Right atrium auricular region (tissue), 2 donors: ENCODE measurements around the gene SARS1. TPM values are rescaled to one million over a fixed set of nuclear protein-coding genes. Genes with fewer than 3 reads are reported as not detected.

Source experiments
- DNase-seq: peaks from one replicate; pipeline ENCODE4 v3.0.0-alpha.2; 2019; ENCODE audit warnings: low spot score
- H3K27ac ChIP-seq, 2 donors: fragments of 200-600 bp; sonication (generic); 1 replicate in 1 of 2; 2 replicates in 1 of 2; pipeline ENCODE4 v1.5.1; 2016 to 2019
- H3K27me3 ChIP-seq, 2 donors: fragments of 200-600 bp; sonication (generic); one replicate each; pipeline versions ENCODE4 v1.5.1 to v1.6.0; 2017 to 2019
- H3K36me3 ChIP-seq: fragments of 200-600 bp; sonication (generic); one replicate; pipeline ENCODE4 v1.5.1; 2016
- H3K4me1 ChIP-seq, 2 donors: fragments of 200-600 bp; sonication (generic); one replicate each; pipeline versions ENCODE4 v1.5.1 to v1.6.0; 2017 to 2019
- H3K4me3 ChIP-seq, 2 donors: fragments of 200-600 bp; sonication (generic); 1 replicate in 1 of 2; 2 replicates in 1 of 2; pipeline ENCODE4 v1.5.1; 2017 to 2019; ENCODE audit warnings: mild to moderate bottlenecking in 1 of 2, moderate library complexity in 1 of 2
- H3K9me3 ChIP-seq, 2 donors: fragments of 200-600 bp; sonication (generic); one replicate each; pipeline ENCODE4 v1.5.1; 2019
- CTCF ChIP-seq, 2 donors: fragments of 200-600 bp; sonication (generic); IDR thresholded peaks; one replicate each; pipeline ENCODE4 v1.5.1; 2019; ENCODE audit warnings: antibody characterized with exemption in 2 of 2
- total RNA-seq, 2 donors: library from RNA; depleted of rRNA; stranded (reverse); fragments of >200 nt; gene quantifications; one replicate each; pipeline ENCODE4 v1.1.0, GENCODE V29; 2016

Gene SARS1
- total RNA-seq, 2 donors from 2014 or later: 108 to 130 TPM

DNA sequence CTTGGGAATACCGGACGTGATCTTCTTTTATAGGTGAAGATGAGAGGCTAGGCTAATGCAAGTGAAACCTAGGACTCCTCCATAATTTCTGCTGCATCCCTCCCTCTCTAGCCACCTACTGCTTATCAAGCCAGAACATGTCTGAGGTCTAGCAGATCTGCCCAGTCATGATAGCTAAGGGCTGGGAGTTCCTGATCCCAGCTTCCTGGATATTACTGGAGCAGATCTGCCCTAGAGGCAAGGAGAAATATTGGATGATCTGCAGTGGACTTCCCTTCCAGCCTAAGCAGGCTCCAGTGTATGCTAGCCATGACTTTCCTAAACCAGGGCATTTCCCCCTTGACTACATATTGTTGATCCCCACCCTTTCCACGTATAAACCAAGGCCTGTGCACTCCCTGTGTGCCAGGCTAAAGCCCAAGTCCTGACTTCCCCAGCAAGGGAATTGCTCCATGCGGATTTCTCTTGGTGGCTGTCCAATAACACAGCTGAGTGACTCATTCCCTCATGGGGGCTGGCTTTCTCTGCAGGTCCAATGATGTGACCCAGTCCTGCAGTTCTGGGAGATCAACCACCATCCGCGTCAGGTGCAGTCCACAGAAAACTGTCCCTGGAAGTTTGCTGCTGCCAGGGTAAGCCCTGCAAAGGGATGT, 15.5 kb upstream of the SARS1 start:
- Histone ChIP-seq H3K27me3 (no peaks in the 10 kb centered on the region), H3K27ac (peak overlapping the region; percentile 53 to 66), H3K4me3 (no peak overlapping the region), H3K4me1 (peaks cover 0 to 14% of the 10 kb centered on the region in 2 donors), H3K9me3 (no peaks in the 10 kb centered on the region), H3K36me3 (no peaks in the 10 kb centered on the region)
- peak; percentile 66 for DNase-seq
- TF ChIP-seq CTCF (IDR thresholded peaks at IDR 0.05): no peak

DNA sequence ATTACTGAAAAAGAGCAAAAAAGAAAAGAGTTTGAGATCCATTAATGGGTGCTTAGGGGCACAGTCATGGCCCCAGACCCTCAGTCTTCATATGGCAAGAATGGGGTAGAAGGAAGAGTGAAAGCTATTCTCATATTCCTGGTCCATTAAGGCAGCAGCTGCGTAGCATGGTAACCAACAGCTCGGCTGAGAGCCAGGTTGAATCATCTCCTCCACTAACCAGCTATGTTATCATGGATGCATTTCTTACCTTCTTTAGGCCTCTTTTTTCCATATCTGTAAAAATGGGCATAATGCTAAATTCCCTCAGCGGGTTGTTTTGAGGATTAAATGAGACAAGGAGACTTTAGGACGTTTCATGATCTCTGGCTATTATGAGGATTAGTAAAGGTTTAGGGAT, 15.0 kb upstream of the SARS1 start:
- peaks cover 0 to 14% of the 10 kb centered on the region in 2 donors for H3K4me1 ChIP-seq
- no peaks in the 10 kb centered on the region for H3K9me3 ChIP-seq
- no peaks in the 10 kb centered on the region for H3K27me3 ChIP-seq
- no peak overlapping the region for H3K4me3 ChIP-seq
- no peaks in the 10 kb centered on the region for H3K36me3 ChIP-seq
- no peak for TF ChIP-seq CTCF (IDR thresholded peaks at IDR 0.05)
- DNase-seq: no peak
- peak overlapping the region; percentile 53 to 66 for H3K27ac ChIP-seq

GRCh38 chr1:109199710-109200109, 14.0 kb upstream of the SARS1 start:
- TF ChIP-seq CTCF (IDR thresholded peaks at IDR 0.05): no peak
- H3K9me3 ChIP-seq: no peaks in the 10 kb centered on the region
- no peaks in the 10 kb centered on the region for H3K36me3 ChIP-seq
- H3K27me3 ChIP-seq: no peaks in the 10 kb centered on the region
- no peak for DNase-seq
- peaks cover 0 to 14% of the 10 kb centered on the region in 2 donors for H3K4me1 ChIP-seq
- no peak overlapping the region for H3K4me3 ChIP-seq
- H3K27ac ChIP-seq: no peak overlapping the region

DNA sequence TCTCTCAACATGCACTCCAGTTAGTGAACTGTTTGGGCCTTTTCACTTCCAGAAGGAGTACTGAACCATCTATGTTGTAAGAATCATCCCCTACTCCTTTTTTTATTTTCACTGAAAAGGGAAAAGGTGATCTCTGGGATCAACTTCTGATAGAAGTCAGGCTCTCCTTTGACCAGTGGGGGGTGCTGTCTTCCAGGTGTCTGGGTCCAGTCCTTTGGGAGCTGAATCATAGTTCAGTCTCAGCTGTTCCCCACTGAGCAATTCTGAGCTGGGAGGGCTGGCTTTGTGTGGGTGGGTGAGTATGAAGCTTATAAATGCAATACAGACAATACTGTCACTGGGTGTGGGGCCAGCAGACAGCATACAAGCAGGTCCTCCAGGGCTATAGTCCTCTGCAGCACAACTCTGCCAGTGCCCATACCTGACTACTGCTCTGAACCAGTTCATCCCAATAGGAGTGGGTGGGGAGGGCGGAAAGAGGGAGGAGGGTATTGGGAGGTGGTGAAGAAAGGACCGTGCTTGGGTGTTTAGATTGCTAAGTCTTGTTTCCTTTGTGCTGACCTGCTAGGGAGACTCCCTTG, 12.5 kb upstream of the SARS1 start:
- H3K36me3 ChIP-seq: no peaks in the 10 kb centered on the region
- peak; percentile 23 for DNase-seq
- H3K4me1 ChIP-seq: peaks cover 0 to 14% of the 10 kb centered on the region in 2 donors
- H3K27me3 ChIP-seq: no peaks in the 10 kb centered on the region
- TF ChIP-seq CTCF (IDR thresholded peaks at IDR 0.05): peak in 1 of 2 donors; percentile 62
- H3K4me3 ChIP-seq: no peak overlapping the region
- no peaks in the 10 kb centered on the region for H3K9me3 ChIP-seq
- no peak overlapping the region for H3K27ac ChIP-seq

- no peak for DNase-seq
- TF ChIP-seq CTCF (IDR thresholded peaks at IDR 0.05): no peak
- Histone ChIP-seq H3K4me3 (no peak overlapping the region), H3K27ac (no peak overlapping the region), H3K36me3 (no peaks in the 10 kb centered on the region), H3K27me3 (no peaks in the 10 kb centered on the region), H3K9me3 (no peaks in the 10 kb centered on the region), H3K4me1 (peaks cover 0 to 16% of the 10 kb centered on the region in 2 donors)
These were observed 9.2 kb upstream of the SARS1 start for GRCh38 chr1:109204484-109204883.
